NCI-H128 (cell line): ENCODE data around the gene CNTNAP2.
A peak's percentile ranks its signal among the peaks of the same experiment; 100 is the strongest.
"Not testable (repeated sequence)": the region's sequence is repeated elsewhere in the genome, so short reads cannot be mapped to it uniquely, and the experiment has no call there.

Experiments used
- DNase-seq: peaks from one replicate; lab custom pipeline; 2025; ENCODE audit not compliant: unreplicated experiment; lab: John Stamatoyannopoulos, UW

The CNTNAP2 gene

GRCh38 chr7:148042935-148043631 is 1926.5 kb downstream of the CNTNAP2 start:
- DNase-seq, result peak; percentile 82

GRCh38 chr7:148044173-148044572 is 1927.6 kb downstream of the CNTNAP2 start:
- DNase-seq, result peak; percentile 40

DNA sequence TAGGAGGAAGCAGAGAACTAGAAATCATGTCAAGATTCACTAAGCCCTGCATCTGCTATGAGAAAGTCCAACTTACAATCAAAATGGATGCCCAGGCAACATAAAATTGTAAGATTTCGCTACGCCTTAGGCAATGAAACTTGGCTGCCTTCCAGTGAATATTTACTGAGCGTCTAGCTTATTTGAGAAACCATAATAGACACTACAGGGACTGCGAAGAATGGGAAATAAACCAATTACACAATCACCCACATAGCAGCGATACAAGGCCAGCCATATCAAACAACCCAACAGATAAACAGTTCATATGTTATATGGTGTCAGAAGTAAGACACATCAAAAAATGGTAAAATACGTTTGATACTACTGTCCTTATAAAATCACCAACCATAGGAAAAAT is 1928.9 kb downstream of the CNTNAP2 start:
- DNase-seq, result no peak

DNA sequence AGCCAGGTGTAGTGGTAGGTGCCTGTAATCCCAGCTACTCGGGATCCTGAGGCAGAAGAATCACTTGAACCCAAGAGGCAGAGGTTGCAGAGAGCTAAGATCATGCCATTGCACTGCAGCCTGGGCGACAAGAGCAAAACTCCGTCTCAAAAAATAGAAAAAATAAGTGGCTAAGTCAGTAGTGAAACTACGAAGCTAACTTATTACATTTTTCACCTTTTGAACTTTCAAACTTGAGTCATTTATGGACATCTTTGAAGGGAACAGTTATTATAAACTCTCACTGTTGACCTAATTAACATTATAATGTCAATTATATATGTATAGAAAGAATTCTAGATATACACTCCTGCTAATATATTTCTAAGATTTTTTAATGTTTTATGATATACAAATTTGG is 1932.5 kb downstream of the CNTNAP2 start:
- DNase-seq, result no peak

DNA sequence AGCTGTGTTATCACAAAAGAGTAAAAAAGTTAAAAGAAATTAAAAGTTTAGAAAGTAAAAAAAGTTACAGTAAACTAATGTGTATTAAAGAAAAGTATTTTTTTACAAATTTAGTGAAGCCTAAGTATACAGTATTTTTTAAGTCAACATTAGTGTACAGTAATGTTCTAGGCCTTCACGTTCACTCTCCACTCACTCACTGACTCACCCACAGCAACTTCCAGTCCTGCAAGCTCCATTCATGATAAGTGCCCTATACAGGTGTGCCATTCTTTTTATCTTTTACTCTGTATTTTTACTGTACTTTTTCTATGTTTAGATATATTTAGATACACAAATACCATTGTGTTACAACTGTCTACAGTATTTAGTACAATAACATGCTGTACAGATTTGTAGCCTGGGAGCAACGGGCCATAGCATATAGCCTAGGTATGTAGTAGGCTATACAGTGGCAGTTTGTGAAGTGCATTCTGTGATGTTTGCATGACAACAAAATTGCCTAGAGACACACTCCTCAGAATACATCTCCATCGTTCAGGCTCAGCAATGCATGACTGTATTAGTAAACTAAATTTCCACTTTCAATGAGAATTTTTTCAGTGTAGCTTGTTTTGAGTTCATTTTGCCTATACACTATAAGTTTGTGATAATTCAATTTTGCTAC is 1934.0 kb downstream of the CNTNAP2 start:
- no peak for DNase-seq

DNA sequence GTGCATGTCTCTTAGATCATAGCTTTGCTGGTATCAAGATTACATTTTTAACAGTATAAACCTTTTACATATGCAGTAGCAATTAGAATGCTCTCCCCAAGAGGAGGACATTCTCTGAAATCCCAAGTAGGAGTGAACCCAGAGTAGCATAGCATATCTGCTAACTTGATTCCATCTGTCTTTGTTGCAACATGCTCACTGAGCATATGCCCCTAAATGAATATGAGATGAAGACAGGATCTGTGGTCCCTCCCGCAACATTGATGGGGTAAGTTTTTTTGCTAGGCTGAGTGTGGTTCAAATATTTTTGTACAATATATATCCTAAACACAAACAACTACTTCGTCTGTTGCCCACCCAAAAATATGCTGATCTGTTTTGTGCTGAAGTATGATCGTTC is 1939.8 kb downstream of the CNTNAP2 start:
- no peak for DNase-seq

DNA sequence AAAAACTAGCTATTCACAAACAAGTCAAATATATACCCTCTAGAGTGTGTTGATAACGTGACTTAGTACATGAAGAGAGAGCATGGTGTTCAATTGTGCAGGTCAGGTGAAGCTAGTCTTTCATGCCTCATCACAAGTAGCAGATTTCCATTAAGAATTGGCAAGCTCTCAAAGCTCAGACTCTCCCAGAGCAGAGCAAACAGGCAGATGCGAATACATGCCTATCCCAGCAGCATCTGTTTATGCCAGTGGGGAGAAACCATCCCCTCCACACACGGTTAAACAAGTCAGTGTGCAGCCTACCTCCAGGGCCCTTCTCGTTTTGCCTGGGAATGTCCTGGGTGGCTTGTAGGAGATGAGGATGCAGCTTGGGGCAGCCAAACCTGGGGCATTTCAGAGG is 1941.5 kb downstream of the CNTNAP2 start:
- DNase-seq, result peak; percentile 89

DNA sequence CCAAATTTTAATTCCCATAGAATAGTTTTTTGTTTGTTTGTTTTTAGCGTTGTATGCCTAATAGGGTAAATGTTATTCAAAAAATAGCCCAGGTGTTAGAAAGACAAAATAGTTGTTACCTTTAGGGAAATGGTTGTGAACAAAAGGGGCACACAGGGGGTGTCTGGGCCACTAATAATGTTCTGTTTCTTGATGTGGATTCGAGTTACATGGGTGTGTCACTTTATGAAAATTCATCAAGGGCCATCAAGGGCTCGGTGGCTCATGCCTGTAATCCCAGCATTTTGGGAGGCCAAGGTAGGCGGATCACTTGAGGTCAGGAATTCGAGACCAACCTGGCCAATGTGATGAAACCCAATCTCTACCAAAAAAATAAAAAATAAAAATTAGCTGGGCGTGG is 1942.2 kb downstream of the CNTNAP2 start:
- no peak for DNase-seq

GRCh38 chr7:148060724-148061123 is 1944.1 kb downstream of the CNTNAP2 start:
- no peak for DNase-seq

GRCh38 chr7:148078111-148078510 is 1961.5 kb downstream of the CNTNAP2 start:
- not testable (repeated sequence) for DNase-seq

DNA sequence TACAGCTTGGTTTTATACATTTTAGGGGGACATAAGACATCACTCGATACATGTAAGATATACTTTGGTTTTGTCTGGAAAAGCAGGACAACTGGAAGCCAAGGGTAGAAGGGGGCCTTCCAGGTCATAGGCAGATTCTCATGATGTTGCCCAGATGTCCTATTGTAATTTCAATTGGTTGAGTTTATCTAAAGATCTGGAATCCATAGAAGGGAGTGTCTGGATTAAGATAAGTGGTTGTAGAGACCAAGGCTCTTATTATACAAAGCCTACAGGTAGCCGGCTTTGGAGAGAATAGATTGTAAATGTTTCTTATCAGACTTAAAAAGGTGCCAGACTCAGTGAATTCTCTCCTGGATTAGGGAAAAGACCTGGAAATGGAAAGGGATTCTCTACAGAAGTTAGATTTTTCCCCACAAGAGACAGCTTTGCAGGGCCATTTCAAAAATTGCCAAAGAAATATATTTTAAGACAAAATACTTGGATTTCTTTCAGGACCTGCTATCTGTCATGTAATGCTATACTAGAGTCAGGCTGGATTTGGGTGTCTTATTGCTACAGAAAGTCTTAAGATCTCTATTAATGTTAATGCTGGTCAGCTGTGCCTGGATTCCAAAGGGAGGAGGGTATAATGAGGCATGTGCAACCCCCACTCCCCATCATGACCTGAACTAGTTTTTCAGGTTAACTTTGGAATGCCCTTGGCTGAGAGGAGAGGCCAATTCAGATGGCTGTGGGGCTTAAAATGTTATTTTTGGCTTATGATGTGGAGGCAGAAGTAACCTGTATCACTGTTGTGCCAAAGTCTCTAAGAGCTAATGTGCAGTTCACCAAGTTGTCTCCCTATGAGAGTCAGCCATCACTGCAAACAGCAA is 1962.8 kb downstream of the CNTNAP2 start:
- DNase-seq, result no peak

- DNase-seq, result no peak
Observed at GRCh38 chr7:148083448-148083847, 1966.8 kb downstream of the CNTNAP2 start.

DNA sequence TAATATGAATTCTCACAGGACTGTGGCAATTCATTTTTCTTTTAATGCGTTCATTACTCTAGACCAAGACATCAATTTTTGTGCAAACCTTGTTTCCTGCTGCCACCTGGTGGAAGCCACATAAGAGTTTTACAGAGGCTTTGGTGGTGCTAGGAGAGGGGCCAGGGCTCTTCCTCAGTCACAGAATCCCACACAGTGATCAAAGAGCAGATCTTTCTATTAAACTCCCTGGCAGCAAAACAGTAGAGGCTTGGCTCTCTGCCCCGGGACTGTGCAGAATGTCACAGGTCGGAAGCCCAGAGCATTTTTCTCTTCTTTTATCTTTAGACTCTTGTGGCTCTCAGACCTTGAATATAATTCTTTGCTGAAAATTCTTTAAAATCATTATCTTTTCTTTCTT is 1967.5 kb downstream of the CNTNAP2 start:
- peak; percentile 61 for DNase-seq

GRCh38 chr7:148091882-148092281 is 1975.3 kb downstream of the CNTNAP2 start:
- DNase-seq, result no peak

DNA sequence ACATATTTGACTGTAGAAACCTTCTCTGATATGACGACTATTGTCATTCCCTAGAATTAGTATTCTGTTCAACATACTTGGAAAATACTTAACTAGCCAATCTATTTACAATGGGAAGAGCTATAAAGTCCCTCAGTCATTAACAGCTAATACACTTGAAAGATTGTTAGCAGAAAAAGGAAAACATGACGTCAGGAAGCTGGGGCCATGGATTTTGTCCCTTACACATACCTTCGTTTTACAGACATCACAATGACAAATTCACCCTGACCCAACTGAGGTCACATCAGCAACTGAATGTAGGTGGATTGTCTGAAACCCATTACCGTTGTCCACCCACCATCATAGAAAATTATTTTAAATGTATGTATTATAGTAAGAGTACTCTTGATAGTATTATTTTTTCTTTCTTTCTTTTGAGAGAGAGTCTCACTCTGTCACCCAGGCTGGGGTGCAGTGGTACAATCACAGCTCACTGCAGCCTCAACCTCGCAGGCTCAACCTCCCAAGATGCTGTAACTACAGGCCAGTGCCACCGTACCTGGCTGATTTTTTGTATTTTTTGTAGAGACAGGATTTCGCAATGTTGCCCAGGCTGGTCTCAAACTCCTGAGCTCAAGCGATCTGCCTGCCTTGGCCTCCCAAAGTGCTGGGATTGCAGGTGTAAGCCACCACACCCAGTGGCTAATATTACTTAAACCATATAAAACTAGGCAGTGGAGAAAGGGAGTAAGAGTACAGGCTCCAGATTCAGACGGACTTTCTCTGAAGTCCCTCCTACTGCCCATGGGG is 1977.0 kb downstream of the CNTNAP2 start:
- DNase-seq, result no peak

DNA sequence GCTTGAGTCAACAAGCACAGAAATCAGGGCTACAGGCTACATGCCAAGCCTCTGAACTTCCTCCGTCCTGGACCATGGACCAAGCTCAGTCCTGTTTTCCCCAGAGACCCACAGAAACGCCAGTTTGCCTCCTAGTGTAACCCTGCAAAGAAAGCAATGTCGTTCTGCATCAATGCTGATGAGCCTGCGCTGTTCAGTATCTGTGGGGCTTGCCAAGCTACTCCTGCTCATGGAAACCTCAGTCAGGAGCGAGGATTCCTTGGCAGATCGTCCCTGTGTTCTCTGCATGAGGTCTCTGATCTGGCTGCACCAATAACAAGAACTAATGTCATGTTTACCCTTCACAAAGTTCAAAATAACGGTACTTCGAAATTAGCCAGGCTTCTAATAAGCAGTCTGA is 1978.5 kb downstream of the CNTNAP2 start:
- no peak for DNase-seq

- no peak for DNase-seq
Observed at GRCh38 chr7:148104136-148104716, 1987.6 kb downstream of the CNTNAP2 start.

- DNase-seq, result no peak
Observed at GRCh38 chr7:148104924-148105323, 1988.3 kb downstream of the CNTNAP2 start.

DNA sequence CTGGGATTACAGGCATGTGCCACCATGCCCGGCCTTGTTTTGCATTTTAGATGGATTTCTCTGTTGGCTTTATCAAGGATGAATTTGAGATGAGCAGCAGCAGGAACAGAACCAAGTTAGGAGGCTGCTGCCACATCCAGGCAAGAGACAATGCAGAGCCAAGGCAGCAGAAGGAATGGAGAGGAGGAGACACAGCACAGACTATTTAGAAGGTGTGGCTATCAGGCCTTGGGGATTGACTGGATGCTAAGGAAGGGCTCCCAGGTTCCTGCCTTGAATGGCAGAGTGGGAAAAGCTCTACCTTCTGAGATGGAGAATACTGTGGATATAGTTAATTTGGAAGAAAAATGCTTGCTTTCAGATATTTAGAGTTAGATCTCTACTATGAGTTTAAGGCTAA is 1989.3 kb downstream of the CNTNAP2 start:
- no peak for DNase-seq

GRCh38 chr7:148107443-148108127 is 1991.0 kb downstream of the CNTNAP2 start:
- no peak for DNase-seq
